BJ (cell line): ENCODE data around the gene PAM16. TPM values are rescaled to one million over a fixed set of nuclear protein-coding genes. Genes with fewer than 3 reads are reported as not detected.

ENCODE experiments used
- CTCF ChIA-PET: fragments of 350-600 bp; formaldehyde crosslinking; extraction: SDS; loops from one replicate; lab custom pipeline; 2021; ENCODE audit warnings: antibody characterized with exemption, inconsistent platforms; lab: Yijun Ruan, JAX
- POLR2A ChIA-PET: fragments of 300-600 bp; sonication (Branson Sonifier 250); formaldehyde crosslinking; extraction: SDS; loops from one replicate; lab custom pipeline; 2021; ENCODE audit warnings: antibody characterized with exemption; lab: Charles Lee
- DNase-seq: peaks from one replicate; pipeline ENCODE4 v3.0.0-alpha.2; 2011; ENCODE audit warnings: low read depth
- H3K27me3 ChIP-seq: 2 replicates; pipeline ENCODE4 v1.6.0; 2011; ENCODE audit warnings: low read length; ENCODE audit not compliant: control insufficient read depth, insufficient read depth
- H3K36me3 ChIP-seq: 2 replicates; pipeline ENCODE4 v1.5.1; 2011; ENCODE audit warnings: low read length; ENCODE audit not compliant: control insufficient read depth, insufficient read depth
- H3K4me3 ChIP-seq: 2 replicates; pipeline ENCODE4 v1.5.1; 2011; ENCODE audit warnings: low read depth, mild to moderate bottlenecking, control low read depth, low read length
- CTCF ChIP-seq: IDR thresholded peaks from 2 replicates; pipeline ENCODE4 v1.5.1; 2011; ENCODE audit warnings: low read depth, mild to moderate bottlenecking, control low read depth, inconsistent platforms, low read length, moderate library complexity; ENCODE audit not compliant: insufficient read depth
- polyA plus RNA-seq: library from polyadenylated mRNA; depleted of rRNA; stranded (reverse); fragments of >200 nt; gene quantifications from 2 replicates; pipeline ENCODE4 v1.2.3, GENCODE V29; 2011

Gene PAM16
- polyA plus RNA-seq, 1 experiment: 44.2 TPM

GRCh38 chr16:4382795-4383357 lies 31.8 kb upstream of the PAM16 start:
- Histone ChIP-seq H3K4me3 (no peak overlapping the region), H3K27me3 (no peaks in the 10 kb centered on the region), H3K36me3 (peaks cover 49% of the 10 kb centered on the region)
- no peak for DNase-seq
- ChIA-PET CTCF (interaction anchor here (8.1 kb wide), 1 partner anchor 20 kb away, joined by 48 read pairs; no protein-coding TSS in a partner anchor), POLR2A (no interaction called here)
- TF ChIP-seq CTCF: no peak

- Histone ChIP-seq H3K27me3 (no peaks in the 10 kb centered on the region), H3K36me3 (peaks cover 54% of the 10 kb centered on the region), H3K4me3 (no peak overlapping the region)
- DNase-seq: no peak
- CTCF ChIA-PET: interaction anchor here (8.1 kb wide), 1 partner anchor 21 kb away, joined by 48 read pairs; no protein-coding TSS in a partner anchor
- no peak for TF ChIP-seq CTCF
- POLR2A ChIA-PET: no interaction called here
Measured at GRCh38 chr16:4381935-4382794, 31.0 kb upstream of the PAM16 start.

GRCh38 chr16:4381072-4381934 lies 30.2 kb upstream of the PAM16 start:
- CTCF ChIA-PET: interaction anchor here (1.6 to 8.1 kb wide), 2 partner anchors 20 to 21 kb away, joined by 5 to 48 read pairs; no protein-coding TSS in a partner anchor
- POLR2A ChIA-PET: no interaction called here
- Histone ChIP-seq H3K27me3 (no peaks in the 10 kb centered on the region), H3K4me3 (no peak overlapping the region), H3K36me3 (peaks cover 56% of the 10 kb centered on the region)
- no peak for TF ChIP-seq CTCF
- no peak for DNase-seq

GRCh38 chr16:4380119-4381063 lies 29.3 kb upstream of the PAM16 start:
- ChIA-PET CTCF (interaction anchor here (1.2 to 8.1 kb wide), 3 partner anchors 8 to 22 kb away, joined by 4 to 48 read pairs (median 5); no protein-coding TSS in a partner anchor), POLR2A (interaction anchor here (1.5 kb wide), 1 partner anchor 11 kb away, joined by 3 read pairs; no protein-coding TSS in a partner anchor)
- H3K36me3 ChIP-seq: peaks cover 61% of the 10 kb centered on the region
- H3K4me3 ChIP-seq: no peak overlapping the region
- H3K27me3 ChIP-seq: no peaks in the 10 kb centered on the region
- TF ChIP-seq CTCF: no peak
- DNase-seq: no peak
